Epithelial cell of proximal tubule (primary cell): ENCODE results near the gene PCDHGA6. TPM values are rescaled to one million over a fixed set of nuclear protein-coding genes. Genes with fewer than 3 reads are reported as not detected.
A peak's percentile ranks its signal among the peaks of the same experiment; 100 is the strongest.
"Not testable (repeated sequence)": the region's sequence is repeated elsewhere in the genome, so short reads cannot be mapped to it uniquely, and the experiment has no call there.

Source experiments
- DNase-seq: peaks from one replicate; pipeline ENCODE4 v3.0.0-alpha.2; 2011; ENCODE audit warnings: low read depth
- H3K4me3 ChIP-seq: 2 replicates; pipeline ENCODE4 v1.5.1; 2011; ENCODE audit warnings: low read depth, mild to moderate bottlenecking, low read length
- CTCF ChIP-seq: conservative IDR thresholded peaks from 2 replicates; pipeline ENCODE4 v1.5.1; 2012; ENCODE audit warnings: low read depth, mild to moderate bottlenecking, low read length
- total RNA-seq: library from RNA; depleted of rRNA; stranded (reverse); fragments of >200 nt; gene quantifications from 2 replicates; pipeline ENCODE4 v1.2.3, GENCODE V29; 2015

Gene PCDHGA6
- total RNA-seq, 1 donor from 2014 or later: 0.35 TPM

GRCh38 chr5:141399555-141400258 lies 26.0 kb downstream of the PCDHGA6 start:
- DNase-seq: no peak
- TF ChIP-seq CTCF: no peak
- H3K4me3 ChIP-seq: no peak overlapping the region

- peak; percentile 45 for TF ChIP-seq CTCF
- peak within 1 kb of the TSS; percentile 32 for H3K4me3 ChIP-seq
- no peak for DNase-seq
Observed at GRCh38 chr5:141402553-141403243, 29.0 kb downstream of the PCDHGA6 start, which contains the start of gene PCDHGA9. TSS of gene PCDHGA9 (plus strand) at chr5:141402778. CDS start at chr5:141402953, 175 bp downstream.

- H3K4me3 ChIP-seq: no peak overlapping the region
- TF ChIP-seq CTCF: no peak
- DNase-seq: no peak
Observed at GRCh38 chr5:141403387-141403786, 29.7 kb downstream of the PCDHGA6 start.

GRCh38 chr5:141407790-141408505 lies 34.3 kb downstream of the PCDHGA6 start, which contains the start of gene PCDHGB6:
TSS of gene PCDHGB6 (plus strand) at chr5:141408021. CDS start at chr5:141408203, 182 bp downstream.
- DNase-seq: not testable (repeated sequence)

GRCh38 chr5:141409598-141410306 lies 36.1 kb downstream of the PCDHGA6 start:
- H3K4me3 ChIP-seq: no peak overlapping the region
- TF ChIP-seq CTCF: no peak
- no peak for DNase-seq

More at GRCh38 chr5:141407790-141408505, 34.3 kb downstream of the PCDHGA6 start, which contains the start of gene PCDHGB6:
- TF ChIP-seq CTCF: peak; percentile 56
- peak within 1 kb of the TSS; percentile 30 for H3K4me3 ChIP-seq

GRCh38 chr5:141411575-141411974 lies 37.9 kb downstream of the PCDHGA6 start:
- no peak for TF ChIP-seq CTCF
- no peak overlapping the region for H3K4me3 ChIP-seq
- no peak for DNase-seq
